SK-MEL-5 (cell line): Measurements from ENCODE around the gene PDSS1. TPM values are rescaled to one million over a fixed set of nuclear protein-coding genes. Genes with fewer than 3 reads are reported as not detected.
A peak's percentile ranks its signal among the peaks of the same experiment; 100 is the strongest.
"Not testable (repeated sequence)": the region's sequence is repeated elsewhere in the genome, so short reads cannot be mapped to it uniquely, and the experiment has no call there.

Source experiments
- DNase-seq: peaks from one replicate; pipeline ENCODE4 v3.0.0-alpha.2; 2016; ENCODE audit warnings: low read depth, low spot score
- in situ Hi-C: cut with HindIII; loops from 2 replicates; pipeline ENCODE4 v1.10.0; 2016; ENCODE audit warnings: low sequenced_read_pairs, high pct_unique_total_duplicates, low pct_unique_long_range_greater_than_20kb
- polyA plus RNA-seq, 2 experiments: library from polyadenylated mRNA; depleted of rRNA; stranded (reverse); fragments of >200 nt; gene quantifications; 2 replicates each; pipeline ENCODE4 v1.2.3, GENCODE V29; 2015
- total RNA-seq: library from RNA; depleted of rRNA; stranded (reverse); fragments of >200 nt; shearing (Covaris generic); gene quantifications from 2 replicates; pipeline ENCODE4 v1.2.3, GENCODE V29; 2014; rRNA removed

PDSS1 gene, protein sequence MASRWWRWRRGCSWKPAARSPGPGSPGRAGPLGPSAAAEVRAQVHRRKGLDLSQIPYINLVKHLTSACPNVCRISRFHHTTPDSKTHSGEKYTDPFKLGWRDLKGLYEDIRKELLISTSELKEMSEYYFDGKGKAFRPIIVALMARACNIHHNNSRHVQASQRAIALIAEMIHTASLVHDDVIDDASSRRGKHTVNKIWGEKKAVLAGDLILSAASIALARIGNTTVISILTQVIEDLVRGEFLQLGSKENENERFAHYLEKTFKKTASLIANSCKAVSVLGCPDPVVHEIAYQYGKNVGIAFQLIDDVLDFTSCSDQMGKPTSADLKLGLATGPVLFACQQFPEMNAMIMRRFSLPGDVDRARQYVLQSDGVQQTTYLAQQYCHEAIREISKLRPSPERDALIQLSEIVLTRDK
- total RNA-seq, result 16.9 and 17.2 TPM in 2 replicates
- polyA plus RNA-seq (2015; cell fraction: cytosol; rRNA removed), result 14.0 and 16.9 TPM in 2 replicates
- polyA plus RNA-seq (2015; cell fraction: nucleus; rRNA removed), result 38.1 and 39.6 TPM in 2 replicates

DNA sequence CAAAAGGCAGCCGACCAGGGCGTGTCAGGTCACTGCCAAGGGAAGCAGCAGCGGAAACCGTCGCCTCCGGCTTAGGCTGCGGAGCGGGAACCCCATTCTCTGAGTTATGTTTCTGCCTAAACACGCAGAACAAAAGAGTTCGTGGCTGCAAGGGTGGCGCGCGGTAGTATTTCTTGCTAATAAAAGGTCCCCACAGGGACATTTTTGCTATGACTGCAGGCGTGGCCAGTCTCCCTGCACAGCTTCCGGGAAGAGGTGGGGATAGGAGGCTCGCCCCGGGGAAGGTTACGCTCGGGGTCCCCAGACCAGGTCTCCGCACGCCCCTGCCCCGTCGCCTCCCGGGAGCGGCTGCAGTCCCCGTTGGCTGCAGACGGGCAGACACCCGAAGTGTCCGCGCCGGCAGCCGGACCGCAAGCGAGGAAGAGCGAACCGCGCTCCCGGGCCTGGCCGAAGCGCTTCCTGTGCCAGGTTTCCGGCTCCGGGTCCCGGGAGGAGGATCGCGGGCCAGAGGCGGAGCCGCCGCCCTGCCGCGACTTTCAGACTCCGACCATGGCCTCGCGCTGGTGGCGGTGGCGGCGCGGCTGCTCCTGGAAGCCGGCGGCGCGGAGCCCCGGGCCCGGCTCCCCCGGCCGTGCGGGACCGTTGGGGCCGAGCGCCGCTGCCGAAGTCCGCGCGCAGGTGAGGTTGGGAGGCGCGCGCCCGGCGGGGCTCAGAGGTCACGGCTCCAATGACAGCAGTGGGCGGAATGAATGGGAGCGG is at the start of gene PDSS1:
TSS of gene PDSS1 (plus strand) at position 539 of the 759 bp plus-strand sequence. CDS start at position 550, 11 bp downstream.
- in situ Hi-C loops, result no loop called here
- DNase-seq, result peak; percentile 49

DNA sequence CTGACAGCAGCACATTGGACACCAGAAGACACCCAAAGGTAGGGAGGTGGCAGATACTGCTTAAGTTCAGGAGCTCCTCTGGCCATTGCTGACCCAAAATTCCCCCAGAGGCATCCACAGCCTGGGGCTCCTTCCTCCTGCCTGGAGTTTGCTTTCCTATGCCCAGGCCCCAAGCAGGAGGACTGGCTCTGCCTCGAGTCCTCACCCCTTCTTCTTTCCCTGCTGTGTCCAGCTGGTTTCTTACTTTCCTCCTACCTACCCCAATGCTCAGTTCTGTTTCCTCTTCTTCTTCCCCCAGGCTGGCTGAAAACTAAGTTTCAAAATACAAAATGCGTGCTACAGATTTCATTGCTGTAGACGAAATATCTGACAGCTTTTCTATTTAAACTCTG is 49.3 kb upstream of the PDSS1 start:
- DNase-seq, in situ Hi-C loops: not testable (repeated sequence)

DNA sequence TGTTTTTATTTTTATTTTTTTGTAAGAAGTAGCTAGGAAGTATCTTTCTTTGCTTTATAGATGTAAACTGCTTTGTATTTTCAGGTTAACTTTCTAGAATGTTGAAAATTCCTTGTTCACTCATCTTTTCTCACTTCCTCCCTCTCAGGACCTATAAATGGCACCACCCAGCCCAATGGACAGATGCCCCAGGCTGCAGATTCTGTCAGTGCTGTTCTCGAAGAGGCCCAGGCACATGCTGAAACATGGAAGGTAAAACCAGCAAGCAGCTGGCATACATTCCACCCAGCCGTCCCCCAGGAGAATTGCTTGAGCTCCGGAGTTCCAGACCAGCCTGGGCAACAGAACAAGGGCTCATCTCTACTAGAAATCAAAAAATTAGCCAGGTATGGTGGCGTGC is 47.1 kb upstream of the PDSS1 start:
- DNase-seq, result no peak
- in situ Hi-C loops, result no loop called here

DNA sequence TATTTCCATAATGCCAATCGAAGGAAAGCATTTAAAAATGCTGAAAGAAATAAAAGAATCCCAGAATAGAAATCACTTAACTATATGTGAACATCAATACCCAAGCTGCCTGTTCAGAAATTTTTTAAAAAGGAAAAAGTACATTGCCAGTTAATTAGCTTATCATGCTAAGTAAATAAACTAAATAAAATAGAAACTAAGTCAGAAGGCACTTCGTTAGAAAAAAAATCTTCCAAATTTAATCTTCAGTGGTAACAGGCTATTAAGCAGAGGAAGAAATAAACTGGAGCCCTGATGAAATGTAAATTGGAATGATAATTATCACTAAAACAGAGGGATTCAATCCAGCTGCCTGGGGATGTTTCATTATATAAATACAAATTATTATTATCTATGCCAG is 46.0 kb upstream of the PDSS1 start:
- in situ Hi-C loops, DNase-seq: not testable (repeated sequence)

DNA sequence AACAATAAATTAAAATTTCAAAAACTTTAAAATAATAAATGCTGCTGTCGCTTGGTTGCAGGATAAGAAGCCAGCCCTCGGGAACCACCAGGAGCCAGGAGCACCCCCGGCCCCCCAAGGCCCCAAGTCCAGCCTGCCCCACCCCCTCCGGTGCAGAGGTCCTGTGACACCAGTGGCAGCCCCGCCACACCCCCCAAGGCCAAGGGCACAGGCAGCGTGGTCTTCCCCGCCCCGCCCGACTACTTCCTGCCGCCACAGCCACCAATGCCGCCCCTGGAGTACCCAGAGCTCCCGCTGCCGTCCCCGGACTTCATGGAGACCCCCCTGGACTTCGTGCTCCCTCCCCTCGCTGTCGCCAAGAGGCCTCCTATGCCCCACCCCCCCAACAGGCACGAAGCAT is 44.5 kb upstream of the PDSS1 start:
- no peak for DNase-seq
- in situ Hi-C loops, result no loop called here

DNA sequence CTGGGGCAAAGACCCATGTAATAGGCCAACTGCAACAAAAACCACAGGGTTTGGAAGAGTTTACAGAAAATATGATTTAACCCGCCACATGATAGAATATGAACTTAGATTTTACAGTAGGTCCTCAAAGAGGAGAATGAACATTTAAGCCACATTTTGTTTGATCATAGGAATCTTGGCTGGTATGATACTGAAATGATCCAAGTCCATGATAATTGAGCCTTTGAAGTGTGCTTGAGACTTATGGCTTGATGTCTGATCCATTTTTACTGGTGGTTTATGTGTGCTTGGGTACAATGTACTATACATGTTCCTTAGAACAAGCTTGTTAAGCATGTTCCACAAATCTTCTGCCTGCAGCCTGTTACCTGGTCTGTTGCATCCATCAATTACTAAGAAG is 41.8 kb upstream of the PDSS1 start:
- DNase-seq, result no peak
- in situ Hi-C loops, result no loop called here

DNA sequence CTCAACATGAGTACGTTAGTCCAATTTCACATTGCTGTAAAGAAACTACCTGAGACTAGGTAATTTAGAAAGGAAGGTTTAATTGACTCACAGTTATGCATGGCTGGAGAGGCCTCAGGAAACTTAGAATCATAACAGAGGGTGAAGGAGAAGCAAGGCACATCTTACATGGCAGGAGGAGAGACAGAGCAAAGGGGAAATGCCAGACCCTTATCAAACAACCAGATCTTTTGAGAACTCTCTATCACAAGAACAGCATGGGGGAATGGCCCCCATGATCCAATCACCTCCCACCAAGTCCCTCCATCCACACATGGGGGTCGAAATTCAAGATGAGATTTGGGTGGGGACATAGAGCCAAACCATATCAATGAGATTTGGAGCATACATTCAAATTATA is 34.6 kb upstream of the PDSS1 start:
- in situ Hi-C loops, result no loop called here
- no peak for DNase-seq

DNA sequence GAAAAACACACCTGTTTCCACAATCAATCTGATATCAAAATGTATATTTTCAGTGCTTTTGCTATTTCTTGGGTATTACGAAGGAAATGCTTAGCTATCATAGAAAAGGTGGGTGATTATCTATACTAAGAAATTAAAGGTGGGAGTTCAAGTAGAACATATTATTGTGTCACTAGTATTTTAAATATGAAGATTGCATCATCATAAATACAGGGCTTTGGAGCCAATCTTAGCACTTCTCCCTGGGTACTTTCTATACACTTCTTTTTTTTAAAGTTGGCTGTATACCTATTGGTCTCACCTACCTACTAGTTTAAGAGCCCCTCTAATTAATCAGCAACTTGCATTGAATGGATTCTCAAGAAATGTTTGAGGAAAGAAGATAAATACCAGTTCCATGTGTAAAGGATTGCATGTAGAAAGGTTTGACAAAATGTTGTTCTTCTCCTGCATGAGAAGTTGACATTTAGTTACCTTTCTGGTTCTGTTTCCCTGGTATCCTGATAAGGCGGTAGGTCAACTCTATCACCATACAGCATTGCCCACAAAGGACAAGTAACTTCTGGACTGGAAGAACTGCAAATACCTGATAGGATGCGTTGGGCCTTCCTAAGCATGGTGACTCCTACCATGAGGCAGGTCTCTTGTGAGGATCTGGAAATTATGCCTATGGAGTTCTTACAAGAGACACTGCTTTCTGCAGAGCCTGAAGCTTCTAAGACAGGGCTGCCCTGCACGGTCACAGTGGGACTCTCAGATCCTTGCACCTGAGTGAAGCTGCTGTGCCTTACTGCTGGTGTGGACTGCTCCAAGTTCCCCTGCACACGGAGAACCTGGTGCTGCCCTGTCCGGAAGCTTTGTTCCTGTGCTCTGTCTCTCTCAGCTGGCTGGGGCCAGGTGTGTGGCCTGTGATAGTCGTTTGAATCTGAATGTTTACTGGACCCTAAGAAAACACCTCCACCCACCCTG is 32.1 kb upstream of the PDSS1 start:
- DNase-seq, result no peak
- in situ Hi-C loops, result no loop called here

DNA sequence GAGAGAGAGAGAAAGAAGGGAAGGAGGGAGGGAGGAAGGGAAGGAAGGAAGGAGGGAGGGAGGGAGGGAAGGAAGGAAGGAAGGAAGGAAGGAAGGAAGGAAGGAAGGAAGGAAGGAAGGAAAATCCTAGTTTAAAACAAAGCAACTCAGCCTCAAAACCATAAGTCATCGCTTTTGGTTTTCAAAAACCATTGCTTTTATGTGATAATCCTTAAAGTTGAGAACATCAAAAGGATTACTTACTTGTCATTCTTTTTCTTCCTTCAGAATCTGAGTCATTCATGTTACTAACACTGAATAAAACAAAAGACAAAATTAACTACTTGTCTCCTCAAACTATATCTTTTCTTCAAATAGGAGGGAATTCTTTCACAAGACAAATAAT is 21.6 kb upstream of the PDSS1 start:
- in situ Hi-C loops, result no loop called here
- no peak for DNase-seq

DNA sequence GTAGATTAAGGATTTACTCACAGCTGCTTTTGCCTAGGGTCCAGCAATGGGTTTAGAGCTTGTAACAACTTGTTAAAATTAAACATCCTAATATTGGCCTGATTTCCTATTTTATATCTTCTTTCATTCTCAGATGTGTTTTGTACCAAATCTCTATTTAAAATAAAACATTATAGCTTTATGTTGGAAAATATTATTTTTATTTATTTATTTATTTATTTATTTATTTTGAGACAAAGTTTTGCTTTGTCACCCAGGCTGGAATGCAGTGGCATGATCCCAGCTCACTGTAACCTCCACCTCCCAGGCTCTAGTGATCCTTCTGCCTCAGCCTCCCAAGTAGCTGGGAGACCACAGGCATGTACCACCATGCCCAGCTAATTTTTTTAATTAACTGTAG is 17.9 kb upstream of the PDSS1 start:
- DNase-seq, result no peak
- in situ Hi-C loops, result no loop called here

DNA sequence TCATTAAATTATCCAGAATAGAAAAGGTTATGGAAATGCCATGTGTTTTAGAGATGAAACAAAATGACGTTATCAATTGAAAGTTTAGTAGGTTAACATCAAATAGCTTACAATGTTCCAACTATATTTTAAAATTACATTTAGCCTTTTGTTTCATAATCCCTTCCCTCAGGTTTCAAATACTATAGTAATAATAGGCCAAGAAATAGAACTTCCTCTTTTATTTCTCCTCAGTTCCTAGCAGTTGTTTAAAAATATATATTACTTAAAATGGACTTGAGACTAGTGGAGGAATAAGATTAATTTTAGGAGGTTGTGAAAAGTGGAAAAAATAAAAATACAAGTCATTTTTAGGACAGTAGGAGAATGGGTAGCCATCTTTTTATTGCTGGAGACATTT is 16.4 kb upstream of the PDSS1 start:
- in situ Hi-C loops, result no loop called here
- no peak for DNase-seq

DNA sequence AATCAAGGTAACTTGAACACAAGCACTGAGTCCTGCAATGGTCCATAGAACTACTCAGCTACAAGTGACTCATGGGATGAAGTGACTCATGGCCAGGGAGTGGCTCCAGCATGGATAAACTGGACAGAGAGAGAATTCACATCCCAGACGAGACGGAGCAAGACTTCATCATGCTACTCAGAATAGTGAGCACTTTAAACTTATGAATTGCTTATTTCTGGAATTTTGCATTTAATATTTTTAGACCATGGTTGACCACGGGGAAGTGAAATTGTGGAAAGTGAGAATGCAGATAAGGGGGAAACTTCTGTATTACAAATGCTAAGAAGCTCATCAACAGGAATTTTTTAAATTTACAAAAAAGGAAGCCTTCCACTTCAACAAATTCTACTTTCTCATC is 15.5 kb upstream of the PDSS1 start:
- in situ Hi-C loops, DNase-seq: not testable (repeated sequence)

DNA sequence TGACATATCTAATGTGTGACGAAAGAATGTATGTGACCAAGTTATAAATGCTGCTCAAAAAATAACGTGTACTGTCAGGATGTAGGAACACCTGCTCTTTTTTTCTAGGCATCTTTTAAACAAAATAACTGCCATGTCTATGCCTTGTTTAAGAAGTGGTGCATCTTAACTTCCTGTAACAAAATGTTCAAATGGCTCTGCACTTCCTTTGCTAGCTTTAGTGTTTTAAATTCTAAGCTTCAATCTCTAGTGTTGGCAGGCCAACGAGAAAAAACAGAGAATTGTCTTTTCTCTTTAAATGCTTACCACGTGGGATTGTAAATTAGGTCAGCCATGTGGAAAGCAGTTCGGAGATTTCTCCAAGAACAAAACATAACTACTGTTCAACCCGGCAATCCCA is 14.6 kb upstream of the PDSS1 start:
- in situ Hi-C loops, result no loop called here
- no peak for DNase-seq

DNA sequence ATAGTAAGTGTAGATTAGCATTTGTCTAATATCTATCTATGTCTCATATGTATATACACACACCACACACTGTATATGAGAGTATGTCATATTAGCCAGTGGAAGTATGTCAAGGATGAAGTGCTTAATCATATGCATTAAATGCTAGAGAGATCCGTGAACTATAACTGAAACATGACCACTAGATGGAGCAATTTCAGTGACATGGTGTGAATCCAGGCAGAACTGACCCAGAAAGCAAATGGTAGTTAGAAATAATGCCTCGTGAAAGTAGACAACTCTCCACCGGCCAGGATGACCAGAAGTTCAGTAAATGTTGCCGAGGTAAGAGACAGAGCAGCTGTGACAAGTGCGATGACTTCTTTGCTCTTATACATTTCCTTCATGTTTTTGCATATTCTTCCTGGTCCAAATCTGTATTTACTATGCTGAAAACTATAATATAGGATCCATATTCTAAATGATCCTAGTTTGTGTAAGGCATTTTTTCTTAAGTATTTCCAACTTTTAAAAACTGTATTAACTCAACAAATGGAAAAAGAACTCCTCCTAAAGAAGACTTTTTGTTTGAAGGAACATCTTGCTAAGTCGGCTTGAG is 12.7 kb upstream of the PDSS1 start:
- in situ Hi-C loops, result not testable (repeated sequence)
- peak; percentile 71 for DNase-seq

DNA sequence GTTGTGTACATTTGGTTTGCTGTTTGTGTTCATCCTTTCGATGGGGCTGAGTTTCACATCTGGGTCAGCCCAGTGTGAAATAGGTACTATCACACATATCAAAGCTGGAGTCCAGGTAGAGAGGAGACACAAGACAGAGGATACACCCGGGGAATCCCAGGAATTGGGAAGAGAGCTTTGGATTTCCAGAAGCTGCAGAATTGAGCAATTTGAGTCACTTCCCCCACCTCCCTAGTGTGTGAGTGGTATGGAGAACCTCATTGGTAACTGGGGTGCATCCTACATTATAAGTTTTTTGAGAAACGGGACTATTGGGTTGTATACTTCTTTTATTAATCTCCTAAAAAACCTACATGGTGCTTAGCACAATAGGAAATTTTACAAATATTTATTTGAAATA is 12.1 kb upstream of the PDSS1 start:
- DNase-seq, result no peak
- in situ Hi-C loops, result no loop called here

DNA sequence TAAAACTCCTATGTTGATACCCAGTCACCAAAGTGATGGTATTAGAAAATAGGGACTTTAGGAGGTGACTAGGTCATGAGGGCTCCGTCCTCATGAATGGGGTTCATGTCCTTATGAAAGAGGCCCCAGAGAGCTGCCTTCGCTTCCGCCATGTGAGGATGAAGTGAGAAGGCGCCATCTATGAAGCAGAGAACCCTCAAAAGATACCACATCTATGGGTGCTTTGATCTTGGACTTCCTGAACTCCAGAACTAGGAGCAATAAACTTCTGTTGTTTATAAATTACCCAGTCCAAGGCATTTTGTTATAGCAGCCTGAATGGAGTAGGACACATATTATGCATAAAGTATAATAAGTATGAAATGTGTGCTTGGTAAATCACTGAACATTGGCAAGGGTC is 8.1 kb upstream of the PDSS1 start:
- DNase-seq, result no peak
- in situ Hi-C loops, result no loop called here

DNA sequence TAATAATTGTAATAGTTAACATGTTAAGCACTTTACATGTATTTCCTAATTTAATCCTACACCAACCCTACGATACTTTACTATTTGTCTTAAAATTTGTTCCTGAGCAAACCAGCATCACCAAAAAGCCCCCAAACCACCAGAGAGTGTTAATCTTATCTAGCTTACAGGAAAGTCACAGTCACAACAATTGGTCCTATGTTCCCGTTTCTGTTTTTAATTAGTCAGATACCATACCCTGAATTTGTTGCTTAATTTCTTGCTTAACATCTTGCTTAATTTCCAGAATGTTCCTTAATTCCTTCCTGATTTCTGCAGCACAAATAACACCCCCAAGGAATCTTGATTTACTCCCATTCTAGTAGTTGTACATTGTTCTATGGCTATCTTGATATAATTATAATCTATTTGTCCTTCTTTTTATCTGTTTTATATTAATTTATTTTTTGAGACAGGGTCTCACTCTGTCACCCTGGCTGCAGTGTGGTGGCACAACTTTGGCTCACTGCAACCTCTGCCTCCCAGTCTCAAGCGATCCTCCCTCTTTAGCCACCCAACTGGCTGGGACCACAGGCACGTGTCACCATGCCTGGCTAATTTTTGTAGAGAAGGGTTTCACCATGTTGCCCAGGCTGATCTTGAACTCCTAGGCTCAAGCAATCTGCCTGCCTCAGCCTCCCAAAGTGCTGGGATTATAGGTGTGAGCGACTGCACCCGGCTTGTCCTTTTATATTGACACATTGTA is 6.6 kb upstream of the PDSS1 start:
- in situ Hi-C loops, result no loop called here
- no peak for DNase-seq
